HCT116 (cell line): Measurements from ENCODE around the gene LSP1. TPM values are rescaled to one million over a fixed set of nuclear protein-coding genes. Genes with fewer than 3 reads are reported as not detected.

Experiments
- ATAC-seq: fragments of 200-7000 bp; cut with Tn5 transposase; 2 replicates; pipeline ENCODE4 v1.9.1; 2020; ENCODE audit warnings: mild to moderate bottlenecking, moderate library complexity
- BruUV-seq: library from RNA; stranded (reverse); fragments of 400-500 nt; replicated peaks from 2 replicates; lab custom pipeline; 2021; lab: Mats Ljungman, UMichigan
- CTCF ChIA-PET: fragments of 300-600 bp; sonication (Branson Sonifier 250); formaldehyde crosslinking; loops from one replicate; lab custom pipeline; 2021; ENCODE audit warnings: antibody characterized with exemption; lab: Charles Lee
- POLR2A ChIA-PET: fragments of 300-600, 350-600 bp; sonication (Branson Sonifier 250); formaldehyde crosslinking; loops from one replicate; lab custom pipeline; 2021; ENCODE audit warnings: antibody characterized with exemption; lab: Charles Lee
- RAD21 ChIA-PET, 2 experiments: fragments of 300-600 bp; sonication (Branson Sonifier 250); formaldehyde crosslinking; loops; one replicate each; lab custom pipeline; 2023; ENCODE audit warnings: low total read pairs in 2 of 2; ENCODE audit not compliant: uncharacterized antibody in 2 of 2, unreplicated experiment in 2 of 2, low non-redundant PET in 1 of 2; lab: Charles Lee
- DNase-seq: peaks from one replicate; pipeline ENCODE4 v3.0.0-alpha.2; 2010; ENCODE audit warnings: low read depth, low spot score
- H2AFZ ChIP-seq: fragments of 200-600 bp; shearing (Covaris generic), sonication (generic); 2 replicates; pipeline ENCODE4 v1.6.1; 2017; ENCODE audit warnings: low read depth, mixed run types, mixed read lengths, antibody characterized with exemption, low read length; ENCODE audit not compliant: poor library complexity, severe bottlenecking
- H3K27ac ChIP-seq: 2 replicates; pipeline ENCODE4 v1.5.1; 2012; ENCODE audit warnings: low read depth, low read length
- H3K27me3 ChIP-seq: fragments of 200-600 bp; sonication (generic); 2 replicates; pipeline ENCODE4 v1.6.1; 2016; ENCODE audit warnings: mixed run types, low read length, mixed read lengths; ENCODE audit not compliant: insufficient read depth
- H3K36me3 ChIP-seq, 2 experiments: fragments of 200-500 bp in 1 of 2; fragments of 200-600 bp in 1 of 2; sonication (Bioruptor generic) in 1 of 2; sonication (generic) in 1 of 2; 2 replicates each; pipeline versions ENCODE4 v1.5.1 to v1.6.1; 2014 to 2016; ENCODE audit warnings: low read length in 2 of 2, inconsistent platforms in 1 of 2, mixed read lengths in 1 of 2, mixed run types in 1 of 2; ENCODE audit not compliant: insufficient read depth in 2 of 2, control insufficient read depth in 1 of 2
- H3K4me1 ChIP-seq, 2 experiments: fragments of 200-600 bp in 1 of 2; sonication (generic) in 1 of 2; 2 replicates each; pipeline versions ENCODE4 v1.5.1 to v1.6.1; 2012 to 2017; ENCODE audit warnings: low read length in 2 of 2, inconsistent platforms in 1 of 2, mild to moderate bottlenecking in 1 of 2, mixed read lengths in 1 of 2, mixed run types in 1 of 2, moderate library complexity in 1 of 2; ENCODE audit not compliant: insufficient read depth in 2 of 2, control insufficient read depth in 1 of 2
- H3K4me2 ChIP-seq: fragments of 200-600 bp; sonication (generic); 2 replicates; pipeline ENCODE4 v1.6.1; 2017; ENCODE audit warnings: mixed run types, low read length, mixed read lengths
- H3K4me3 ChIP-seq, 2 experiments: fragments of 200-600 bp in 1 of 2; sonication (generic) in 1 of 2; replicated peaks in 1 of 2; 2 replicates each; pipeline ENCODE4 v1.5.1; 2011 to 2016; ENCODE audit warnings: low read length in 2 of 2, control low read depth in 1 of 2, low read depth in 1 of 2, mild to moderate bottlenecking in 1 of 2, mixed read lengths in 1 of 2, mixed run types in 1 of 2
- H3K79me2 ChIP-seq: fragments of 200-600 bp; sonication (generic); 2 replicates; pipeline ENCODE4 v1.6.1; 2017; ENCODE audit warnings: mild to moderate bottlenecking, mixed run types, low read length, moderate library complexity, mixed read lengths; ENCODE audit not compliant: insufficient read depth
- H3K9ac ChIP-seq: fragments of 200-600 bp; sonication (generic); 2 replicates; pipeline ENCODE4 v1.6.1; 2016; ENCODE audit warnings: low read length, mixed read lengths
- H3K9me2 ChIP-seq: fragments of 200-600 bp; sonication (generic), shearing (Covaris generic); 2 replicates; pipeline ENCODE4 v1.6.1; 2017; ENCODE audit warnings: mixed run types, mild to moderate bottlenecking, moderate library complexity; ENCODE audit not compliant: insufficient read depth
- H3K9me3 ChIP-seq, 2 experiments: fragments of 200-500 bp in 1 of 2; fragments of 200-600 bp in 1 of 2; sonication (Bioruptor generic) in 1 of 2; sonication (generic) in 1 of 2; 2 replicates each; pipeline ENCODE4 v1.6.1; 2014 to 2017; ENCODE audit warnings: low read length in 2 of 2, mixed read lengths in 2 of 2, inconsistent platforms in 1 of 2, low read depth in 1 of 2, mild to moderate bottlenecking in 1 of 2, mixed run types in 1 of 2, moderate library complexity in 1 of 2; ENCODE audit not compliant: control insufficient read depth in 1 of 2, insufficient read depth in 1 of 2
- H4K20me1 ChIP-seq: fragments of 200-600 bp; sonication (generic), shearing (Covaris generic); 2 replicates; pipeline ENCODE4 v1.6.1; 2017; ENCODE audit warnings: mixed run types, mild to moderate bottlenecking, moderate library complexity; ENCODE audit not compliant: insufficient read depth
- CBX3 ChIP-seq: IDR thresholded peaks from 2 replicates; pipeline ENCODE4 v1.6.1; 2012; ENCODE audit warnings: low read depth
- CEBPB ChIP-seq: IDR thresholded peaks from 2 replicates; pipeline ENCODE4 v1.6.1; 2012; ENCODE audit warnings: low read depth
- FOSL1 ChIP-seq: IDR thresholded peaks from 2 replicates; pipeline ENCODE4 v1.6.1; 2012; ENCODE audit warnings: low read depth
- SIN3A ChIP-seq: IDR thresholded peaks from 2 replicates; pipeline ENCODE4 v1.6.1; 2012; ENCODE audit warnings: low read depth
- TCF7L2 ChIP-seq: IDR thresholded peaks from 2 replicates; pipeline ENCODE4 v1.7.0; 2011; ENCODE audit warnings: borderline replicate concordance, inconsistent platforms; ENCODE audit not compliant: insufficient read depth, insufficient read length; ENCODE audit errors: extremely low read depth
- ZFX ChIP-seq: fragments of 450-650 bp; IDR thresholded peaks from 2 replicates; pipeline ENCODE4 v1.6.1; 2017
- intact Hi-C: fragments of 100-400 bp; cut with micrococcal nuclease; formaldehyde crosslinking; loops from 2 replicates; pipeline ENCODE4 v1.10.0; 2022
- total RNA-seq: library from RNA; stranded (reverse); gene quantifications from one replicate; pipeline ENCODE4 v1.2.1, GENCODE V29; 2021; ENCODE audit not compliant: unreplicated experiment
- TF ChIP-seq, protein P1 (sequence below): IDR thresholded peaks from 2 replicates; pipeline ENCODE4 v1.6.1; 2012
- TF ChIP-seq, protein P2 (sequence below): IDR thresholded peaks from 2 replicates; pipeline ENCODE4 v1.6.1; 2012

Gene LSP1
- total RNA-seq, 1 experiment from 2014 or later: 1.3 TPM

DNA sequence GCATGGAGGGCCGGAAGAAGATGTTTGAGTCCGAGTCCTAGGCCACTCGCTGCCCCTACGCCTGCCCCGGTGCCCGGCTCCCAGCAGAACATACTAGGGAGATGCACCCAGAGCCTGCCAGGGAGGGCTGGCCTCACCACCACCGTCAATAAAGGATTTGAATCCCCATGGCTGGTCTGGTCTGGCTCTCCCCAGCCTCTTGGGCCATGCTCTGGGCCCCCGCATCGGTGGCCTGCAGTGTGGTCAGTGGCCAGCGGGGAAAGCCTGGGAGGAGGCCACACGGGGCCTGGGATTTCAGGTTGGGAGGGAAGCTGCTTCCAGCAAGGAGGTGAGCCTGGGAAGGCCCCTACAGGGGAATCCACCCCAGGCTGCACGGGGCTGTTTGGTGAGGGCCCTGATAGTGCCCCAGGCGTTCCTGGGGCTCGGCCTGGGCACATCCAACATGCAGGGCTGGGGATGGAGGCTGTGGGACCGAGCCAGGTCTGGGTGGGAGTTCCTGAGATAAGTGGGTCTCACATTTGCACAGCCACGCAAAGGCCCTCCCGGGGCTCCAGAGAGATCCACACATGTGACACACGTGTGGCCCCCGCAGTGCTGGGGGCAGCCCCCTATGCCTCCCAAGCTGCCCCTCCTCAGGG lies 11.3 kb upstream of the LSP1 start:
- Histone ChIP-seq H3K9ac (no peak overlapping the region), H3K4me2 (no peak overlapping the region), H3K4me3 (no peak overlapping the region), H3K27me3 (no peaks in the 10 kb centered on the region), H3K4me1 (no peaks in the 10 kb centered on the region), H3K79me2 (no peaks in the 10 kb centered on the region), H3K9me3 (no peaks in the 10 kb centered on the region), H3K36me3 (no peaks in the 10 kb centered on the region), H3K9me2 (no peaks in the 10 kb centered on the region), H3K27ac (no peak overlapping the region), H2AFZ (no peak overlapping the region), H4K20me1 (no peaks in the 10 kb centered on the region)
- BruUV-seq: no TSS peak
- DNase-seq (no peak), ATAC-seq (no peak)
- ChIA-PET CTCF (interaction anchor here (0.9 to 1.5 kb wide), 2 partner anchors 34 to 157 kb away, joined by 3 read pairs; no protein-coding TSS in a partner anchor), POLR2A (no interaction called here), RAD21 (no interaction called here)
- intact Hi-C loops: no loop called here
- TF ChIP-seq, protein P1, sequence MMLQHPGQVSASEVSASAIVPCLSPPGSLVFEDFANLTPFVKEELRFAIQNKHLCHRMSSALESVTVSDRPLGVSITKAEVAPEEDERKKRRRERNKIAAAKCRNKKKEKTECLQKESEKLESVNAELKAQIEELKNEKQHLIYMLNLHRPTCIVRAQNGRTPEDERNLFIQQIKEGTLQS: no peak
- TF ChIP-seq ZFX (no peak), CBX3 (no peak), SIN3A (no peak), FOSL1 (no peak), CEBPB (no peak)
- TF ChIP-seq, protein P2, sequence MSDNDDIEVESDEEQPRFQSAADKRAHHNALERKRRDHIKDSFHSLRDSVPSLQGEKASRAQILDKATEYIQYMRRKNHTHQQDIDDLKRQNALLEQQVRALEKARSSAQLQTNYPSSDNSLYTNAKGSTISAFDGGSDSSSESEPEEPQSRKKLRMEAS: no peak

DNA sequence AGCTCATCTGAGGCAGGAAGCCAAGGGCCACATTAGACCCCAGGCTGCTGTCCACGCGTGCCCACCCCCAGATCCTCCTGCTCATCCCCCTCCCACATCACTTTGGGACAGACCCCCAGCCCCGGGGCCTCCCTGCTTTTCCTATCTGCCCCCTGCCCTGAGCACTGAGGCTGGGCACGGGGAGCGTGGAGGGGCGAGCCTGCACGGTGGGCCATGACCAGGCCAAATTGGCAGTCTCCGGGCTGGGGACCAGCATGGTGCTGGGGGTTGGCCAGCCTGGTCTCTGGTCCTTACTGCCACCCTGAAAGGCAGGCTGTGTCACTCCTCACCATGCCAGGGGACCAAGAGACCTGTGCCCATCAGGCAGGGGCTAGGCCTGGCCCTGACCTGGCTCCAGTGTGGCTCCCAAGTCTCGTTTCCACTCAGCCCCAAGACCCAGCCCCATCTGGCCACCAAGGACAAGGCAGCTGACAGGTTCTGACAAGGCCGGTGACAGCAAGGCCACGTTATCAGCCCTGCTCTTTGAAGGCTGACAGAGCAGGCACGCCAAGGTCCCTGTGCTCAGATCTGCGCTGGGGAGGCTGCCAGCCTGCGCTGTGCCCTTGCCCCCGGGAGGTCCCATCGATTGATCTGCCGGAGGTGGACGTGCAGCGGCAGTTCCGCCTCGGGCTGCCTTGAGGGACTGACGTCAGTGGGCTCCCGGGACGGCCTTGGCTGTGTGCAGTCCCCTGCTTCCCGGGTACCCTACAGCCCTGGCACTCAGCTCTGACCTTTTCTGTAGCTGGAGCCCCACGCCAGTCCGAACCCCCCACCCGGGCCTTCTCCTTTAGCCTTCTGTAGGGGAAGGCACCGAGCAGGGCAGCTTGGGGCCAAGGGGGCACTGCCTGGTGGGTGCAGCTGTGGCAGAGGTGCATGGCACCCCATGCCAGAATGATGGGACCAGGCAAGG lies 10.5 kb upstream of the LSP1 start:
- DNase-seq (no peak), ATAC-seq (no peak)
- Histone ChIP-seq H3K4me2 (no peak overlapping the region), H3K79me2 (no peaks in the 10 kb centered on the region), H2AFZ (no peak overlapping the region), H3K27ac (no peak overlapping the region), H3K4me3 (no peak overlapping the region), H4K20me1 (no peaks in the 10 kb centered on the region), H3K36me3 (no peaks in the 10 kb centered on the region), H3K4me1 (no peaks in the 10 kb centered on the region), H3K9me3 (no peaks in the 10 kb centered on the region), H3K9ac (no peak overlapping the region), H3K9me2 (no peaks in the 10 kb centered on the region), H3K27me3 (no peaks in the 10 kb centered on the region)
- peak; percentile 97 for TF ChIP-seq TCF7L2
- TF ChIP-seq, protein P1: no peak
- ChIA-PET POLR2A (no interaction called here), CTCF (interaction anchor here (0.7 kb wide), 1 partner anchor 34 kb away, joined by 3 read pairs; no protein-coding TSS in a partner anchor), RAD21 (no interaction called here)
- no TSS peak for BruUV-seq
- intact Hi-C loops: no loop called here
